CD4-positive, alpha-beta memory T cell (primary cell): Measurements from ENCODE around the gene FAM170B. TPM values are rescaled to one million over a fixed set of nuclear protein-coding genes. Genes with fewer than 3 reads are reported as not detected.

ENCODE experiments used
- CTCF ChIA-PET: fragments of 350-600 bp; sonication (Branson Sonifier 250); formaldehyde crosslinking; loops from one replicate; lab custom pipeline; 2021; ENCODE audit warnings: inconsistent platforms; ENCODE audit not compliant: partially characterized antibody; lab: Charles Lee
- POLR2A ChIA-PET: fragments of 350-600 bp; sonication (Branson Sonifier 250); formaldehyde crosslinking; loops from one replicate; lab custom pipeline; 2021; ENCODE audit not compliant: partially characterized antibody; lab: Charles Lee
- DNase-seq, 5 donors: peaks; one replicate each; pipeline versions ENCODE4 v3.0.0 to v3.0.0-alpha.2; 2020 to 2022; ENCODE audit warnings: mixed read lengths in 1 of 5
- H3K27ac ChIP-seq: one replicate; pipeline ENCODE4 v1.7.0; 2013; ENCODE audit warnings: low read depth, low read length
- H3K27me3 ChIP-seq: 2 replicates; pipeline ENCODE4 v1.7.0; 2013; ENCODE audit warnings: mild to moderate bottlenecking, low read length, moderate library complexity; ENCODE audit not compliant: insufficient read depth
- H3K36me3 ChIP-seq: 2 replicates; pipeline ENCODE4 v1.7.0; 2013; ENCODE audit warnings: mild to moderate bottlenecking, low read length, moderate library complexity; ENCODE audit not compliant: insufficient read depth
- H3K4me1 ChIP-seq: 2 replicates; pipeline ENCODE4 v1.7.0; 2013; ENCODE audit warnings: mild to moderate bottlenecking, low read length, moderate library complexity; ENCODE audit not compliant: insufficient read depth
- H3K4me3 ChIP-seq, 2 donors: one replicate each; pipeline ENCODE4 v1.7.0; 2013; ENCODE audit warnings: low read length in 2 of 2, mild to moderate bottlenecking in 1 of 2
- H3K9me3 ChIP-seq, 2 donors: one replicate each; pipeline ENCODE4 v1.7.0; 2013; ENCODE audit warnings: low read length in 2 of 2, control low read depth in 1 of 2; ENCODE audit not compliant: control insufficient read depth in 1 of 2
- H3K27ac Mint-ChIP-seq, 7 donors: one replicate each; pipeline ENCODE4 v1.8.0; 2020 to 2021; ENCODE audit warnings: mixed read lengths in 7 of 7, mild to moderate bottlenecking in 6 of 7, inconsistent platforms in 3 of 7, moderate library complexity in 3 of 7
- H3K27me3 Mint-ChIP-seq, 2 donors: one replicate each; pipeline ENCODE4 v1.8.0; 2020 to 2021; ENCODE audit warnings: mixed read lengths in 2 of 2
- H3K36me3 Mint-ChIP-seq, 2 donors: one replicate each; pipeline ENCODE4 v1.8.0; 2020 to 2021; ENCODE audit warnings: mixed read lengths in 2 of 2, inconsistent platforms in 1 of 2, mild to moderate bottlenecking in 1 of 2
- H3K4me1 Mint-ChIP-seq, 4 donors: one replicate each; pipeline ENCODE4 v1.8.0; 2020 to 2021; ENCODE audit warnings: mixed read lengths in 4 of 4, mild to moderate bottlenecking in 1 of 4
- H3K4me3 Mint-ChIP-seq, 8 donors: one replicate each; pipeline ENCODE4 v1.8.0; 2020 to 2021; ENCODE audit warnings: mixed read lengths in 8 of 8, mild to moderate bottlenecking in 7 of 8, moderate library complexity in 6 of 8, inconsistent platforms in 3 of 8
- H3K9me3 Mint-ChIP-seq, 8 donors: one replicate each; pipeline ENCODE4 v1.8.0; 2020 to 2021; ENCODE audit warnings: mixed read lengths in 8 of 8, mild to moderate bottlenecking in 5 of 8, inconsistent platforms in 3 of 8, moderate library complexity in 1 of 8
- intact Hi-C: fragments of 100-400 bp; cut with micrococcal nuclease; formaldehyde crosslinking; loops from one replicate; pipeline ENCODE4 v1.15.1; 2023
- polyA plus RNA-seq, 2 donors: library from polyadenylated mRNA; unstranded; fragments of 300-500 nt; fragmentation: Illumina TruSeq; gene quantifications; one replicate each; pipeline ENCODE4 v1.2.3, GENCODE V29; 2021
- total RNA-seq, 2 experiments: library from RNA; stranded (reverse); gene quantifications; one replicate each; pipeline ENCODE4 v1.2.3, GENCODE V29; 2021

Gene FAM170B
- total and polyA plus RNA-seq, 4 experiments from 2014 or later, result not detected

- Histone ChIP-seq H3K4me3 (no peak overlapping the region), H3K9me3 (no peaks in the 10 kb centered on the region), H3K27me3 (no peaks in the 10 kb centered on the region), H3K4me1 (peaks cover 14% of the 10 kb centered on the region), H3K27ac (no peak overlapping the region), H3K36me3 (no peaks in the 10 kb centered on the region)
- H3K4me3 Mint-ChIP-seq, result no peak overlapping the region
- H3K27me3 Mint-ChIP-seq, result no peaks in the 10 kb centered on the region
- intact Hi-C loops, result no loop called here
- ChIA-PET CTCF (no interaction called here), POLR2A (no interaction called here)
- peaks cover 2 to 29% (median 12%) of the 10 kb centered on the region in 4 donors for H3K4me1 Mint-ChIP-seq
- H3K27ac Mint-ChIP-seq, result peak overlapping the region in 2 of 7 donors; percentile 30 to 59
- DNase-seq, result no peak
- peaks cover 16 to 29% of the 10 kb centered on the region in 2 donors for H3K36me3 Mint-ChIP-seq
- H3K9me3 Mint-ChIP-seq, result no peaks in the 10 kb centered on the region
Measured at GRCh38 chr10:49168171-49168540, 34.3 kb upstream of the FAM170B start.

DNA sequence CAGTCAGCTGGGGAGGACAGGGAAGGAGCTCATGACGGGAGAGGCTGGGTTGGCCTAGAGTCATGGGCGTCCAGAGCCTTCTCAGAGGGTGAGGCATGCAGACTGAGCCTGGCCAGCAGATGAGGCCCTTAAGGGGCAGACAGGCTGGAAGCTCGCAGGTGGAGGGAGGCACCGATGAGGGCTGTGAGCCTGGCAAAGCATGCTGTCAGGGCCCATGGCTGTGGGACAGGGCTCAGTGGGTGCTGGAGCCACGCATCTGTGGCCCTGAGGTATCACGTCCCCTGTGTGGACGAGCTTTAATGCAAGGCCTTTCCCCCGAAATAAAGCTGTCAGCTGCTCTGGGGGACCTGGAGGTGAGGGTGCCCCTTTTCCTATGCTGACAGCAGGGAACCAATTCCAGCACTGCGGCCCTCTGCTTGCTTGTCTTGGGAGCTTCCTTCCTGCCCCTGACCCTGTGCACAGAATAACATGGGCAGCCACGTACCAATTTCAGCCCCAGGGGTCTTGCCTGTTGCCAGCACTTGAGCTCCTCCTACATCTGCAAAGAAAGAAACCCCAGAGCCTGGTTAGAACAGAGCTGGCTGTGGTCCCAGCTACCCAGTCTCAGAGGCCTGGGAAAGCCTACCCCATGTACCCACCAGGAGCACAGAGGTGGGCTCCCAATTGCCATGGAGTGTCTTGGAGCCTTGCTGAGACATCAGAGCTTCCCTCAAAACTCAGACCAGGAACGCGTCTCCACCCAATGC lies 33.8 kb upstream of the FAM170B start:
- Histone ChIP-seq H3K4me1 (peaks cover 10% of the 10 kb centered on the region), H3K27ac (no peak overlapping the region), H3K27me3 (no peaks in the 10 kb centered on the region), H3K36me3 (no peaks in the 10 kb centered on the region), H3K4me3 (no peak overlapping the region), H3K9me3 (no peaks in the 10 kb centered on the region)
- intact Hi-C loops, result no loop called here
- no peaks in the 10 kb centered on the region for H3K27me3 Mint-ChIP-seq
- DNase-seq, result no peak
- H3K36me3 Mint-ChIP-seq, result peaks cover 16 to 29% of the 10 kb centered on the region in 2 donors
- ChIA-PET POLR2A (no interaction called here), CTCF (interaction anchor here (1.0 kb wide), 2 partner anchors 12 to 171 kb away, joined by 3 read pairs; no protein-coding TSS in a partner anchor)
- no peak overlapping the region for H3K27ac Mint-ChIP-seq
- H3K9me3 Mint-ChIP-seq, result no peaks in the 10 kb centered on the region
- H3K4me3 Mint-ChIP-seq, result no peak overlapping the region
- peaks cover 2 to 28% (median 11%) of the 10 kb centered on the region in 4 donors for H3K4me1 Mint-ChIP-seq

DNA sequence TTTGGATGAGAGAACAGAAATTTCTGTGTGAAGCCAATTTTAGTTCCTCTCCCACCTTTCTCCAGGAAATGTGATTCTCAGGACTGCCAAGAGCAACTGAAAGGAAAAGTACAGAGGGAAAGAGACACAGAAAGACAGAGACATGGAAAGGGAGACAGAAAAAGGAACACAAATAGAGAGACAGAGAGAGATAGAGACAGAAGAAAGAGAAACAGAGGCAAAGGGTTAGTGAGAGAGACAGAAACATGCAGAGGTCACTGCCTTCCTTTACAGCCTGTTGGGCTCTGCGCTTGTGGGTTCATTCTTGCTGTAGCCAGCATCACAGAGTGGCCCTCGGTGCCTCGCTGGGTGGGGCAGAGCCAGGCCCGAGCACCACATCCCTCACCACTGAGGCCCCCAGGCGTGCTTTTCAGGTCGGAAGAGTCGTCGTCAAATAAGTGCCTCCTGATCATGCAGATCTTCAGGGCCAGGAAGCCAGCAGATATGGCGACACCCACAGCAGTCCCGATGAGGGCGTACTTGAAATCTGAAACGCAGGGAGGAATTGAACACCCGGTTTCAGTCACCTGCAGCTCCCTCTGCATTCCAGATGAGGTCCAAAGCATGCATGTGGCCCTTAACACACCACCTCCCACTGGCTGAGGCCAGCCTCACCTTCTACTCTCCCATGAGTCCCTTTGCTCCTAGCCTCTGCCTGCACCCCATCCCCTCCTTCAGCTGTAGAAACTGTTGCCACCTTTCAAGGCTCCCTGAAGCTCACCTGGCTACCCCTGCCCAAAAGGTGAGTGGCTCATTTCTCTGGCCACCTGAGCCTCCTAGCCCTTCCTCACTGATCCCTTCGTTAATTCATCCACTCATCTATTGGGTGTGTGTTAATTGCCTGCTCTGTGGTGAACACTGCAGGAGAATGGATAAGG lies 32.9 kb upstream of the FAM170B start:
- intact Hi-C loops, result no loop called here
- no peaks in the 10 kb centered on the region for H3K27me3 Mint-ChIP-seq
- no peaks in the 10 kb centered on the region for H3K9me3 ChIP-seq

GRCh38 chr10:49165821-49166483 lies 32.1 kb upstream of the FAM170B start:
- no peak overlapping the region for H3K27ac Mint-ChIP-seq
- CTCF ChIA-PET, result interaction anchor here (1.1 kb wide), 1 partner anchor 9 kb away, joined by 3 read pairs; no protein-coding TSS in a partner anchor
- H3K27ac ChIP-seq, result no peak overlapping the region
- no peaks in the 10 kb centered on the region for H3K9me3 ChIP-seq
- H3K27me3 Mint-ChIP-seq, result no peaks in the 10 kb centered on the region
- H3K36me3 Mint-ChIP-seq, result peaks cover 16 to 38% of the 10 kb centered on the region in 2 donors
- no peaks in the 10 kb centered on the region for H3K36me3 ChIP-seq
- POLR2A ChIA-PET, result no interaction called here
- no peaks in the 10 kb centered on the region for H3K27me3 ChIP-seq
- DNase-seq, result no peak
- no peak overlapping the region for H3K4me3 ChIP-seq
- peaks cover 6% of the 10 kb centered on the region for H3K4me1 ChIP-seq
- no peaks in the 10 kb centered on the region for H3K9me3 Mint-ChIP-seq
- peaks cover 2 to 26% (median 12%) of the 10 kb centered on the region in 4 donors for H3K4me1 Mint-ChIP-seq
- intact Hi-C loops, result no loop called here
- no peak overlapping the region for H3K4me3 Mint-ChIP-seq

More for the DNA sequence above, 32.9 kb upstream of the FAM170B start:
- Histone ChIP-seq H3K36me3 (no peaks in the 10 kb centered on the region), H3K27ac (no peak overlapping the region), H3K4me3 (no peak overlapping the region), H3K27me3 (no peaks in the 10 kb centered on the region), H3K4me1 (peaks cover 6% of the 10 kb centered on the region)
- peaks cover 16 to 32% of the 10 kb centered on the region in 2 donors for H3K36me3 Mint-ChIP-seq
- H3K27ac Mint-ChIP-seq, result peak overlapping the region in 2 of 7 donors; percentile 15 to 68
- H3K9me3 Mint-ChIP-seq, result no peaks in the 10 kb centered on the region
- peaks cover 2 to 29% (median 11%) of the 10 kb centered on the region in 4 donors for H3K4me1 Mint-ChIP-seq
- no peak for DNase-seq
- H3K4me3 Mint-ChIP-seq, result no peak overlapping the region
- ChIA-PET CTCF (interaction anchor here (1.0 kb wide), 2 partner anchors 13 to 170 kb away, joined by 3 read pairs; no protein-coding TSS in a partner anchor), POLR2A (no interaction called here)

DNA sequence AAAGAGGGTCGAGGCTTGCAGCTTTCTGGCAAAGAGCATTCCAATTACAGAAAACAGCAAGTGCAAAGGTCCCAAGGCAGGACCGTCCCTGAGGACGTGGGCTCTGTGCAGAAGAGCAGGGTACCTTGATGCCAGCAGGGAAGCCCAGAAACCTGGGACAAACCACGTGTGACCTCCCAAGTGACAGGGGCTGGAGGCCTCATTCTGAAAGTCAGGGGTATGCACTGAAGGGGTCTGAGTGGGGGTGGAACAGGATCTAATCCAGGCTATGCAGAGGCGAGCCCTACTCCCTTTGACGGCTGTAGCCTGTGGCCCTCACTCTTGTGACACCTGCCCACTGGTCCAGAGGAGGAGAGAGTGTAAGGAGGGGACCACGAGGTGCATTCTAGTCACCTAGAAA lies 31.4 kb upstream of the FAM170B start:
- H3K9me3 Mint-ChIP-seq, result no peaks in the 10 kb centered on the region
- H3K27me3 Mint-ChIP-seq, result no peaks in the 10 kb centered on the region
- DNase-seq, result no peak
- H3K4me1 Mint-ChIP-seq, result peaks cover 2 to 26% (median 12%) of the 10 kb centered on the region in 4 donors
- no peaks in the 10 kb centered on the region for H3K36me3 ChIP-seq
- peaks cover 6% of the 10 kb centered on the region for H3K4me1 ChIP-seq
- no peaks in the 10 kb centered on the region for H3K27me3 ChIP-seq
- intact Hi-C loops, result no loop called here
- H3K27ac ChIP-seq, result no peak overlapping the region
- no peak overlapping the region for H3K4me3 Mint-ChIP-seq
- ChIA-PET CTCF (interaction anchor here (1.1 to 2.5 kb wide), 5 partner anchors 8 to 182 kb away, joined by 3 to 12 read pairs (median 5); no protein-coding TSS in a partner anchor), POLR2A (interaction anchor here (1.4 kb wide), 1 partner anchor 20 kb away, joined by 5 read pairs; no protein-coding TSS in a partner anchor)
- no peaks in the 10 kb centered on the region for H3K9me3 ChIP-seq
- no peak overlapping the region for H3K4me3 ChIP-seq
- peaks cover 21 to 42% of the 10 kb centered on the region in 2 donors for H3K36me3 Mint-ChIP-seq
- no peak overlapping the region for H3K27ac Mint-ChIP-seq

GRCh38 chr10:49164559-49165188 lies 30.9 kb upstream of the FAM170B start:
- Histone ChIP-seq H3K27ac (no peak overlapping the region), H3K4me3 (no peak overlapping the region), H3K36me3 (no peaks in the 10 kb centered on the region), H3K9me3 (no peaks in the 10 kb centered on the region), H3K27me3 (no peaks in the 10 kb centered on the region), H3K4me1 (peaks cover 6% of the 10 kb centered on the region)
- H3K27me3 Mint-ChIP-seq, result no peaks in the 10 kb centered on the region
- no peak for DNase-seq
- H3K9me3 Mint-ChIP-seq, result no peaks in the 10 kb centered on the region
- H3K4me1 Mint-ChIP-seq, result peaks cover 2 to 26% (median 11%) of the 10 kb centered on the region in 4 donors
- H3K36me3 Mint-ChIP-seq, result peaks cover 21 to 43% of the 10 kb centered on the region in 2 donors
- POLR2A ChIA-PET, result interaction anchor here (1.4 kb wide), 1 partner anchor 21 kb away, joined by 5 read pairs; no protein-coding TSS in a partner anchor
- peak overlapping the region in 3 of 7 donors; percentile 33 to 53 (median 33) for H3K27ac Mint-ChIP-seq
- CTCF ChIA-PET, result interaction anchor here (1.0 to 2.5 kb wide), 10 partner anchors 8 to 355 kb away, joined by 3 to 12 read pairs (median 4); no protein-coding TSS in a partner anchor
- no peak overlapping the region for H3K4me3 Mint-ChIP-seq
- intact Hi-C loops, result no loop called here
